C4-2B (cell line): Measurements from ENCODE around the gene PPIL1.

Experiments
- CTCF ChIP-seq: fragments of 450-650 bp; conservative IDR thresholded peaks from 2 replicates; pipeline ENCODE4 v1.5.1; 2017; ENCODE audit warnings: mild to moderate bottlenecking
- ZFX ChIP-seq: fragments of 450-650 bp; IDR thresholded peaks from 2 replicates; pipeline ENCODE4 v1.6.1; 2017

GRCh38 chr6:36850021-36850420 lies 24.6 kb downstream of the PPIL1 start:
- TF ChIP-seq CTCF: no peak
- TF ChIP-seq ZFX: no peak
